ENCODE results near the gene TMC7. TPM values are rescaled to one million over a fixed set of nuclear protein-coding genes. Genes with fewer than 3 reads are reported as not detected.

Gene TMC7
- total and polyA plus RNA-seq, 4 donors: 0.06 to 0.42 (median 0.09) TPM

DNA sequence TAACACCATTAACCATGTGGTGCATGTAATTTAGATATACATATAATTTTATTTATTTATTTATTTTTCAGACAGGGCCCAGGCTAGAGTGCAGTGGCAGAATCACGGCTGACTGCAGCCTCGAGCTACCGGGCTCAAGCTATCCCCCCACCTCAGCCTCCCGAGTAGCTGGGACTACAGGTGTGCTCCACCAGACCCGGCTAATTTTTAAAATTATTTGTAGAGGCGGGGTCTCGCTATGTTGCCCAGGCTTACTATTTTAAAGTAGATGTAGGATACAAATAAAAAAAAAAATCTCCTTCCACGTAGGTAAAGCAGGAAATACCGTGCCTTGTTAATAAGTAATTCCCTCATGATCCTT is 83.2 kb downstream of the TMC7 start:
- DNase-seq (ENCODE audit: low spot score): no peak
- peak overlapping the region in 1 of 2 donors; percentile 43 for H3K9ac ChIP-seq (ENCODE audit: low read depth in 1 of 2, low read length in 2 of 2)
- H3K36me3 ChIP-seq (ENCODE audit: control insufficient read depth in 4 of 4, insufficient read depth in 3 of 4, low read depth in 1 of 4, low read length in 3 of 4): no peaks in the 10 kb centered on the region
- WGBS: 59% methylated on average over 9 of the region's 9 CpGs
- TF ChIP-seq HNF4A (conservative IDR thresholded peaks at IDR 0.05) (no peak), MAX (IDR thresholded peaks at IDR 0.05) (no peak), NR2F2 (IDR thresholded peaks at IDR 0.05) (no peak), RXRA (IDR thresholded peaks at IDR 0.05) (no peak), EGR1 (IDR thresholded peaks at IDR 0.05; ENCODE audit: low read depth in 2 of 2) (no peak), GABPA (IDR thresholded peaks at IDR 0.05 in 1 of 2, conservative IDR thresholded peaks at IDR 0.05 in 1 of 2) (no peak), HNF4G (IDR thresholded peaks at IDR 0.05) (no peak), TAF1 (conservative IDR thresholded peaks at IDR 0.05) (no peak), CTCF (IDR thresholded peaks at IDR 0.05; ENCODE audit: low read depth, low read length, missing input control) (no peak), FOXA2 (IDR thresholded peaks at IDR 0.05) (no peak), SP1 (IDR thresholded peaks at IDR 0.05) (no peak)
- TF ChIP-seq, protein P1, sequence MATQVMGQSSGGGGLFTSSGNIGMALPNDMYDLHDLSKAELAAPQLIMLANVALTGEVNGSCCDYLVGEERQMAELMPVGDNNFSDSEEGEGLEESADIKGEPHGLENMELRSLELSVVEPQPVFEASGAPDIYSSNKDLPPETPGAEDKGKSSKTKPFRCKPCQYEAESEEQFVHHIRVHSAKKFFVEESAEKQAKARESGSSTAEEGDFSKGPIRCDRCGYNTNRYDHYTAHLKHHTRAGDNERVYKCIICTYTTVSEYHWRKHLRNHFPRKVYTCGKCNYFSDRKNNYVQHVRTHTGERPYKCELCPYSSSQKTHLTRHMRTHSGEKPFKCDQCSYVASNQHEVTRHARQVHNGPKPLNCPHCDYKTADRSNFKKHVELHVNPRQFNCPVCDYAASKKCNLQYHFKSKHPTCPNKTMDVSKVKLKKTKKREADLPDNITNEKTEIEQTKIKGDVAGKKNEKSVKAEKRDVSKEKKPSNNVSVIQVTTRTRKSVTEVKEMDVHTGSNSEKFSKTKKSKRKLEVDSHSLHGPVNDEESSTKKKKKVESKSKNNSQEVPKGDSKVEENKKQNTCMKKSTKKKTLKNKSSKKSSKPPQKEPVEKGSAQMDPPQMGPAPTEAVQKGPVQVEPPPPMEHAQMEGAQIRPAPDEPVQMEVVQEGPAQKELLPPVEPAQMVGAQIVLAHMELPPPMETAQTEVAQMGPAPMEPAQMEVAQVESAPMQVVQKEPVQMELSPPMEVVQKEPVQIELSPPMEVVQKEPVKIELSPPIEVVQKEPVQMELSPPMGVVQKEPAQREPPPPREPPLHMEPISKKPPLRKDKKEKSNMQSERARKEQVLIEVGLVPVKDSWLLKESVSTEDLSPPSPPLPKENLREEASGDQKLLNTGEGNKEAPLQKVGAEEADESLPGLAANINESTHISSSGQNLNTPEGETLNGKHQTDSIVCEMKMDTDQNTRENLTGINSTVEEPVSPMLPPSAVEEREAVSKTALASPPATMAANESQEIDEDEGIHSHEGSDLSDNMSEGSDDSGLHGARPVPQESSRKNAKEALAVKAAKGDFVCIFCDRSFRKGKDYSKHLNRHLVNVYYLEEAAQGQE (IDR thresholded peaks at IDR 0.05): no peak
- H3K4me3 ChIP-seq (ENCODE audit: low read depth in 1 of 3, low read length in 3 of 3): peak overlapping the region; percentile 30 to 66 (median 50)
- H3K9me3 ChIP-seq (ENCODE audit: control insufficient read depth in 4 of 4, low read length in 3 of 4): no peaks in the 10 kb centered on the region
- H3K4me1 ChIP-seq (ENCODE audit: control insufficient read depth in 4 of 4, insufficient read depth in 4 of 4, low read length in 3 of 4): peaks cover 0 to 9% (median 3%) of the 10 kb centered on the region in 4 donors
- peak overlapping the region; percentile 100 for H3K27ac ChIP-seq (ENCODE audit: low read depth in 1 of 2, low read length in 2 of 2)
- no peaks in the 10 kb centered on the region for H3K27me3 ChIP-seq (ENCODE audit: control insufficient read depth in 4 of 4, insufficient read depth in 4 of 4, low read length in 3 of 4)

GRCh38 chr16:19067349-19068236 is 83.9 kb downstream of the TMC7 start, which contains the start of gene COQ7:
Gene COQ7, plus strand, starts transcription at chr16:19067614. Its CDS starts 51 bp downstream, at chr16:19067665.
- DNase-seq (ENCODE audit: low spot score): peak; percentile 95
- Histone ChIP-seq H3K36me3 (ENCODE audit: control insufficient read depth in 4 of 4, insufficient read depth in 3 of 4, low read depth in 1 of 4, low read length in 3 of 4) (peaks cover 0 to 4% (median 0%) of the 10 kb centered on the region in 4 donors), H3K4me3 (ENCODE audit: low read depth in 1 of 3, low read length in 3 of 3) (peak within 1 kb of the TSS; percentile 63 to 96 (median 66)), H3K27me3 (ENCODE audit: control insufficient read depth in 4 of 4, insufficient read depth in 4 of 4, low read length in 3 of 4) (no peaks in the 10 kb centered on the region), H3K9ac (ENCODE audit: low read depth in 1 of 2, low read length in 2 of 2) (peak within 1 kb of the TSS; percentile 96 to 97), H3K27ac (ENCODE audit: low read depth in 1 of 2, low read length in 2 of 2) (peak within 1 kb of the TSS; percentile 100), H3K9me3 (ENCODE audit: control insufficient read depth in 4 of 4, low read length in 3 of 4) (no peaks in the 10 kb centered on the region), H3K4me1 (ENCODE audit: control insufficient read depth in 4 of 4, insufficient read depth in 4 of 4, low read length in 3 of 4) (peaks cover 0 to 9% (median 3%) of the 10 kb centered on the region in 4 donors)
- WGBS: under 1% methylated on average over 68 of the region's 68 CpGs
- TF ChIP-seq JUND (IDR thresholded peaks at IDR 0.05): peak; percentile 31 to 44
- peak; percentile 88 for TF ChIP-seq SP1 (IDR thresholded peaks at IDR 0.05)
- TF ChIP-seq ZBTB33 (IDR thresholded peaks at IDR 0.05): peak; percentile 26
- TF ChIP-seq EGR1 (IDR thresholded peaks at IDR 0.05; ENCODE audit: low read depth in 2 of 2): peak in 1 of 2 donors; percentile 35
- TF ChIP-seq HNF4G (IDR thresholded peaks at IDR 0.05): no peak
- TF ChIP-seq YY1 (IDR thresholded peaks at IDR 0.05): peak; percentile 59
- TF ChIP-seq FOXA2 (IDR thresholded peaks at IDR 0.05): no peak
- TF ChIP-seq NR2F2 (IDR thresholded peaks at IDR 0.05): peak; percentile 89
- TF ChIP-seq GABPA (IDR thresholded peaks at IDR 0.05 in 1 of 2, conservative IDR thresholded peaks at IDR 0.05 in 1 of 2): peak; percentile 22 to 85
- peak; percentile 30 to 48 for TF ChIP-seq HNF4A (conservative IDR thresholded peaks at IDR 0.05)
- peak; percentile 57 for TF ChIP-seq TAF1 (conservative IDR thresholded peaks at IDR 0.05)
- TF ChIP-seq RAD21 (IDR thresholded peaks at IDR 0.05): peak in 1 of 2 donors; percentile 20
- no peak for TF ChIP-seq CTCF (IDR thresholded peaks at IDR 0.05; ENCODE audit: low read depth, low read length, missing input control)

All from liver (tissue), 9 donors.